ENCODE measurements around the gene PLEKHH1.
"Not testable (repeated sequence)": the region's sequence is repeated elsewhere in the genome, so short reads cannot be mapped to it uniquely, and the experiment has no call there.

PLEKHH1 gene

DNA sequence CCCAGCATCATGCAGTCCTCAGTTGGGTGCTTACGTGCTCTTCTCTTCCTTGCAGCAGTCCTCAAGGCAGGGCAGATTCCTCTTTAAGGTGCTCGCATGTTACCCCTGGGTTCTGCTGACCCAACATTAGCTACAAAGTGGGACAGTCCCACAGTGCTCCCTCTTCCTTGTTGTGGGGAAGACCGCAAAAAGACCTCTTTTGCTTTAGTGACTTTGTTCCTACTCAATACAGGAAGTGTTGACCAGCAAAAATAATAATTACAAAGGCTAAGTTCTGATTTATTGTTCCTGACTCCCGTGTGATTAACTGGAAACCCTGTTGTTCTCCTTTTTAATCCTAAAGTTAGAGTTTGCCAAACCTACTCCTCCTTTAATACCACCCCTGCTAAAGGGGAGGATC is 53.3 kb downstream of the PLEKHH1 start:
- no peaks in the 10 kb centered on the region for H3K27me3 ChIP-seq
- H3K36me3 ChIP-seq: peaks cover 0 to 11% (median 0%) of the 10 kb centered on the region in 11 experiments; a peak in 5 of 22 replicates

DNA sequence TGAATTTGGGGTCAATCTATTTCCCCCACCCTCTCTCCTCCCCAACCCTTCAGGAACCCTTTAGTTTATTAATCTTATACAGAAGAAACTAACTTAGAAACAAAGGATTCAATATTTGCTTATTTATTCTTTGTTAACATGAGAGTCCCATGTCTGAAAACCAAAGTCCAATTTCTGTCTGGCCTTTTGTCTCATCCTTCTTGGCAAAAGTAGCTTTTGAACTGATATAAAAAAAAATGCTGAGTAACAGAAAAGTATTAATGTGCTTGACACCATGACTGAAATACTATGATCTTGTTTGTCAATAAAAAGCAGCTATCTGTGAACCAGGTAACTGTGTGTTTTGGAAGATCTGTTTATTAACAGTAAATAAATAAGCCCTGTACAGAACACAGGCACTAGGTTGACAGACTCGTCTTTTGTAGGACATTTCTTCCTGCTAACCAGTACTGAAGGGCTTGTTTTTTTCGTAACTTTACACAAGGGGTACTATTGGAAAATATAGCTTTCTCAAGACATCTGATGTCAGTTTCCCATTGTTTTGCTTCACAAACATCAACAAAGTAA is 56.2 kb downstream of the PLEKHH1 start:
- H3K4me2 ChIP-seq: no peak overlapping the region
- H3K4me1 ChIP-seq: peaks cover 0 to 30% (median 0%) of the 10 kb centered on the region in 10 experiments; a peak in 6 of 20 replicates
- no peak overlapping the region for H3K27ac ChIP-seq
- H3K27me3 ChIP-seq: no peaks in the 10 kb centered on the region
- H3K4me3 ChIP-seq: no peak overlapping the region
- TF ChIP-seq Cebpa-rat (IDR thresholded peaks at IDR 0.05): no peak
- H4K20me1 ChIP-seq: no peaks in the 10 kb centered on the region
- H3K9me3 ChIP-seq (replicated peaks in 1 of 11): no peaks in the 10 kb centered on the region
- H3K36me3 ChIP-seq: peaks cover 0 to 28% (median 4%) of the 10 kb centered on the region in 11 experiments; a peak in 9 of 22 replicates
- no peak overlapping the region for H3K9ac ChIP-seq

More for the DNA sequence above, 53.3 kb downstream of the PLEKHH1 start:
- Histone ChIP-seq H3K4me3 (no peak overlapping the region), H3K27ac (peak overlapping the region in 3 of 11 experiments; percentile 49 to 54 (median 52); a peak in 4 of 22 replicates), H4K20me1 (no peaks in the 10 kb centered on the region), H3K9me3 (replicated peaks in 1 of 11) (no peaks in the 10 kb centered on the region), H3K9ac (peak overlapping the region in 1 of 11 experiments; percentile 11; a peak in 2 of 22 replicates), H3K4me1 (peaks cover 0 to 35% (median 0%) of the 10 kb centered on the region in 10 experiments; a peak in 6 of 20 replicates), H3K4me2 (peak overlapping the region in 3 of 11 experiments; percentile 59 to 82 (median 74); a peak in 6 of 22 replicates)
- TF ChIP-seq Cebpa-rat (IDR thresholded peaks at IDR 0.05): no peak

DNA sequence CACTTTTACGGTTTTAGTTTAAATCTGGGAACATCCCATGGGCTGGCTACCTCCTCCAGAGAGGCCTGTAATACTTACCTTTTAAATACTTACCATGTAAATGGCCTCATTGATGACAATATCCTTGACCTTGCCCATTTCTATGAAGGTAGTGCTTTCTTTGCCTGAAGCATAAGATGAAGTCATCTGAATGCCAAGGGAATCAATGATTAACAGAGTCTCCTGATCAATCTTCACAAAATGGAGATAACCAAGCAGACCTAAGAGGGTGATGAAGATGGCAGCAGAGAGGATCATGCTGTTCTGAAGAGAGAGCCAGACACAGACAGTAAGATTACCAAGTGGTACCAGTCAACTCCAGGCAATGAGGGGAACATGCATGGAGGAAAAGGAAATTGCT is 60.6 kb downstream of the PLEKHH1 start:
- H3K4me2 ChIP-seq; H3K4me1 ChIP-seq; H4K20me1 ChIP-seq; H3K4me3 ChIP-seq; H3K27me3 ChIP-seq; H3K9ac ChIP-seq; H3K27ac ChIP-seq; H3K9me3 ChIP-seq (replicated peaks in 1 of 11): not testable (repeated sequence)
- H3K36me3 ChIP-seq: peaks cover 0 to 28% (median 4%) of the 10 kb centered on the region in 11 experiments; a peak in 8 of 22 replicates

DNA sequence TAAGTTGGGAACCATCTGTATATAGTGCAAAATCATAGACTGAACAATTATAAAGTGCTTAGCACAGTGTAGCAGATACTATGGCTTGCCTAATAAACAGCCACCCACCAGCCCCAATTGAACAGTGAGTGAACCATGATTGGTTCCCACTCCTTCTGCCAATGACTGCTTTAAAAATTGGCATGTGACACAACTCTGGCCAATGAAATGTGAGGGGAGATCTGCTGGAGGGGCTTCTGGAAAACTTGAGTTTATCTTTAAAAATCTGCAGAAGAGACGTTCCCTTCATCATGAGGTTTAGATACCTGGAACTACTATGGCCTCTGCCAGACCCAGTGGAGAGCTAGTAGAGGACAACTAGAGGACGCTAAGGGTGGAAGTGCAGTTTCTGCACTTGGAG is 62.3 kb downstream of the PLEKHH1 start:
- H3K9ac ChIP-seq: no peak overlapping the region
- H3K4me2 ChIP-seq: no peak overlapping the region
- peaks cover 0 to 8% (median 0%) of the 10 kb centered on the region in 10 experiments; a peak in 2 of 20 replicates for H3K4me1 ChIP-seq
- H3K27ac ChIP-seq: no peak overlapping the region
- H3K9me3 ChIP-seq (replicated peaks in 1 of 11): peaks cover 7 to 9% (median 8%) of the 10 kb centered on the region in 11 experiments; a peak in 21 of 22 replicates
- H3K36me3 ChIP-seq: peaks cover 0 to 20% (median 2%) of the 10 kb centered on the region in 11 experiments; a peak in 7 of 22 replicates
- H4K20me1 ChIP-seq: no peaks in the 10 kb centered on the region
- no peak overlapping the region for H3K4me3 ChIP-seq
- TF ChIP-seq Cebpa-rat (IDR thresholded peaks at IDR 0.05): no peak
- H3K27me3 ChIP-seq: peaks cover 4 to 16% (median 10%) of the 10 kb centered on the region in 11 experiments; a peak in 15 of 22 replicates

DNA sequence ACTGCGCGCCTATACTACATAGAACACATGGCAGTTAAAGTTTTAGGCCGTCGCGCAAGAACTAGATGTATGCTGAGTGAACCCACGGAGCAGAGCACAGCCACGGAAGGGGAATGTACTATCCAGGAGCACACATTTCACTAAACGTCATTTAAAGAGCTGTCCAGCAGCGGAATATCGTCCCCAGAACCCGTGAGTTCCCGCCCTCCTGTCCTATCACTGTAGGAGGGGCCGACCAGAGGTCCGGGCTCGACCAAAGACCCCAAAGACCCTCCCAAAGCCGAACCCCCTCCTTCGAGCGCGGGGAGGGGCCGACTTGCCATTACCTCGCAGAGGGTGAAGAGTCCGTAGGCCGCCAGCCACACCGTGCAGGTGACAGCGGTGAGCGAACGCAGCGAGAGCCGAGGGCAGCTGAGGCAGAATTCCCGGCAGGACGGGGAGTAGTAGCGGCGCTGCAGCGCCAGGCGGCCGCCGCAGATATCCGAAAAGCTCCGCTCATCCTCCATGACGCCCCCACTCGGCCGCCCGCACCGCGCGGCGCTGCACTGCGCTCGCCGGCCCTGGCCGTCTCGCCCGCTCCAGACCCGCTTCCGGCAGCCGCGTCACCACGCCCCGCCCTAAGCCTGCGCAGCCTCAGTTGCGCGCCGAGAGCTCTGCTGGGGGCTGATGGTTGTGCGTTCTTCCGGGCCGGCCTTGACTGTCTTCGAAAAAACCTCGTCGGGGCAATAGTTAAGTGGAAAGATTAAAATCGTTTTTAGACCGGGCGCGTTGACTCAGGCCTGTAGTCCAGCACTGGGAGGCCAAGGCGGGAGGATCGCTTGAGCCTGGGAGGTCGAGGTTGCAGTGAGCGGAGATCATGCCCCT is 66.8 kb downstream of the PLEKHH1 start, which contains the start of gene PIGH:
Gene PIGH, minus strand, starts transcription at position 571 of the 864 bp plus-strand sequence. Its CDS starts 65 bp downstream, at position 506.
- peaks cover 0 to 21% (median 7%) of the 10 kb centered on the region in 10 experiments; a peak in 13 of 20 replicates for H3K4me1 ChIP-seq
- H3K9me3 ChIP-seq (replicated peaks in 1 of 11): peaks cover 20 to 28% (median 27%) of the 10 kb centered on the region in 11 experiments
- peak within 1 kb of the TSS; percentile 64 to 79 (median 72) for H3K4me3 ChIP-seq
- no peaks in the 10 kb centered on the region for H3K36me3 ChIP-seq
- peaks cover 4 to 21% (median 15%) of the 10 kb centered on the region in 11 experiments; a peak in 15 of 22 replicates for H3K27me3 ChIP-seq
- peak within 1 kb of the TSS in 10 of 11 experiments; percentile 26 to 60 (median 54); a peak in 17 of 22 replicates for H3K27ac ChIP-seq
- peak within 1 kb of the TSS; percentile 62 to 78 (median 75) for H3K9ac ChIP-seq
- peak within 1 kb of the TSS; percentile 43 to 71 (median 62) for H3K4me2 ChIP-seq
- TF ChIP-seq Cebpa-rat (IDR thresholded peaks at IDR 0.05): no peak
- H4K20me1 ChIP-seq: no peaks in the 10 kb centered on the region

- H3K4me2 ChIP-seq: peak overlapping the region in 9 of 11 experiments; percentile 32 to 67 (median 59); a peak in 10 of 22 replicates
- peaks cover 4 to 21% (median 15%) of the 10 kb centered on the region in 11 experiments; a peak in 15 of 22 replicates for H3K27me3 ChIP-seq
- peaks cover 20 to 28% (median 27%) of the 10 kb centered on the region in 11 experiments for H3K9me3 ChIP-seq (replicated peaks in 1 of 11)
- not testable (repeated sequence) for H4K20me1 ChIP-seq, H3K36me3 ChIP-seq
- peak overlapping the region in 5 of 11 experiments; percentile 62 to 77 (median 75); a peak in 1 of 22 replicates for H3K9ac ChIP-seq
- peak overlapping the region in 7 of 11 experiments; percentile 34 to 60 (median 45); a peak in 7 of 22 replicates for H3K27ac ChIP-seq
- H3K4me1 ChIP-seq: peaks cover 0 to 21% (median 7%) of the 10 kb centered on the region in 10 experiments; a peak in 13 of 20 replicates
- H3K4me3 ChIP-seq: peak overlapping the region in 9 of 10 experiments; percentile 64 to 79 (median 72); a peak in 16 of 20 replicates
These were observed 67.5 kb downstream of the PLEKHH1 start for GRCh38 chr14:67600562-67600974.

DNA sequence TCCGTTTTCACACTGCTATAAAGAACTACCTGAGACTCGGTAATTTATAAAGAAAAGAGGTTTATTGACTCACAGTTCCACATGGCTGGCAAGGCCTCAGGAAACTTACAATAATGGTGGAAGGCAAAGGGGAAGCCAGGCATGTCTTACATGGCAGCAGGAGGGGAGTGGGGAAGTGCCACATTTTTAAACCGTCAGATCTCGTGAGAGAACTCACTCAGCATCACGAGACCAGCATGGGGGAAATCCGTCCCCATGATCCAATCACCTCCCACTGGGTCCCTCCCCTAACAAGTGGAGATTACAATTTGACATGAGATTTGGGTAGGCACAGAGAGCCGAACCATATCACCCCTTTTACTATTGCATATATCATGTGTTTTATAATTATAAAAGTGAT is 69.0 kb downstream of the PLEKHH1 start:
- Histone ChIP-seq H3K27ac (no peak overlapping the region), H3K4me1 (peaks cover 0 to 21% (median 7%) of the 10 kb centered on the region in 10 experiments; a peak in 13 of 20 replicates), H3K4me2 (peak overlapping the region in 1 of 11 experiments; percentile 39; a peak in 1 of 22 replicates), H3K36me3 (no peaks in the 10 kb centered on the region), H3K27me3 (peaks cover 4 to 21% (median 15%) of the 10 kb centered on the region in 11 experiments; a peak in 15 of 22 replicates), H4K20me1 (no peaks in the 10 kb centered on the region), H3K9ac (no peak overlapping the region), H3K4me3 (no peak overlapping the region), H3K9me3 (replicated peaks in 1 of 11) (peaks cover 20 to 28% (median 27%) of the 10 kb centered on the region in 11 experiments)
- TF ChIP-seq Cebpa-rat (IDR thresholded peaks at IDR 0.05): no peak

GRCh38 chr14:67602995-67603545 is 70.0 kb downstream of the PLEKHH1 start:
- H3K27me3 ChIP-seq: peaks cover 4 to 21% (median 15%) of the 10 kb centered on the region in 11 experiments; a peak in 15 of 22 replicates
- no peaks in the 10 kb centered on the region for H4K20me1 ChIP-seq
- TF ChIP-seq Cebpa-rat (IDR thresholded peaks at IDR 0.05): no peak
- H3K9ac ChIP-seq: no peak overlapping the region
- H3K36me3 ChIP-seq: no peaks in the 10 kb centered on the region
- H3K4me2 ChIP-seq: peak overlapping the region in 10 of 11 experiments; percentile 7 to 39 (median 24); a peak in 12 of 22 replicates
- peaks cover 0 to 21% (median 7%) of the 10 kb centered on the region in 10 experiments; a peak in 13 of 20 replicates for H3K4me1 ChIP-seq
- H3K27ac ChIP-seq: no peak overlapping the region
- H3K9me3 ChIP-seq (replicated peaks in 1 of 11): peaks cover 20 to 28% (median 27%) of the 10 kb centered on the region in 11 experiments
- no peak overlapping the region for H3K4me3 ChIP-seq
